HCT116 (cell line): Measurements from ENCODE around the gene RHOBTB1. TPM values are rescaled to one million over a fixed set of nuclear protein-coding genes. Genes with fewer than 3 reads are reported as not detected.

ENCODE experiments used
- ATAC-seq: fragments of 200-7000 bp; cut with Tn5 transposase; 2 replicates; pipeline ENCODE4 v1.9.1; 2020; ENCODE audit warnings: mild to moderate bottlenecking, moderate library complexity
- BruUV-seq: library from RNA; stranded (reverse); fragments of 400-500 nt; replicated peaks from 2 replicates; lab custom pipeline; 2021; lab: Mats Ljungman, UMichigan
- CTCF ChIA-PET: fragments of 300-600 bp; sonication (Branson Sonifier 250); formaldehyde crosslinking; loops from one replicate; lab custom pipeline; 2021; ENCODE audit warnings: antibody characterized with exemption; lab: Charles Lee
- POLR2A ChIA-PET: fragments of 300-600, 350-600 bp; sonication (Branson Sonifier 250); formaldehyde crosslinking; loops from one replicate; lab custom pipeline; 2021; ENCODE audit warnings: antibody characterized with exemption; lab: Charles Lee
- RAD21 ChIA-PET, 2 experiments: fragments of 300-600 bp; sonication (Branson Sonifier 250); formaldehyde crosslinking; loops; one replicate each; lab custom pipeline; 2023; ENCODE audit warnings: low total read pairs in 2 of 2; ENCODE audit not compliant: uncharacterized antibody in 2 of 2, unreplicated experiment in 2 of 2, low non-redundant PET in 1 of 2; lab: Charles Lee
- DNase-seq: peaks from one replicate; pipeline ENCODE4 v3.0.0-alpha.2; 2010; ENCODE audit warnings: low read depth, low spot score
- H2AFZ ChIP-seq: fragments of 200-600 bp; shearing (Covaris generic), sonication (generic); 2 replicates; pipeline ENCODE4 v1.6.1; 2017; ENCODE audit warnings: low read depth, mixed run types, mixed read lengths, antibody characterized with exemption, low read length; ENCODE audit not compliant: poor library complexity, severe bottlenecking
- H3K27ac ChIP-seq: 2 replicates; pipeline ENCODE4 v1.5.1; 2012; ENCODE audit warnings: low read depth, low read length
- H3K27me3 ChIP-seq: fragments of 200-600 bp; sonication (generic); 2 replicates; pipeline ENCODE4 v1.6.1; 2016; ENCODE audit warnings: mixed run types, low read length, mixed read lengths; ENCODE audit not compliant: insufficient read depth
- H3K36me3 ChIP-seq, 2 experiments: fragments of 200-500 bp in 1 of 2; fragments of 200-600 bp in 1 of 2; sonication (Bioruptor generic) in 1 of 2; sonication (generic) in 1 of 2; 2 replicates each; pipeline versions ENCODE4 v1.5.1 to v1.6.1; 2014 to 2016; ENCODE audit warnings: low read length in 2 of 2, inconsistent platforms in 1 of 2, mixed read lengths in 1 of 2, mixed run types in 1 of 2; ENCODE audit not compliant: insufficient read depth in 2 of 2, control insufficient read depth in 1 of 2
- H3K4me1 ChIP-seq, 2 experiments: fragments of 200-600 bp in 1 of 2; sonication (generic) in 1 of 2; 2 replicates each; pipeline versions ENCODE4 v1.5.1 to v1.6.1; 2012 to 2017; ENCODE audit warnings: low read length in 2 of 2, inconsistent platforms in 1 of 2, mild to moderate bottlenecking in 1 of 2, mixed read lengths in 1 of 2, mixed run types in 1 of 2, moderate library complexity in 1 of 2; ENCODE audit not compliant: insufficient read depth in 2 of 2, control insufficient read depth in 1 of 2
- H3K4me2 ChIP-seq: fragments of 200-600 bp; sonication (generic); 2 replicates; pipeline ENCODE4 v1.6.1; 2017; ENCODE audit warnings: mixed run types, low read length, mixed read lengths
- H3K4me3 ChIP-seq, 2 experiments: fragments of 200-600 bp in 1 of 2; sonication (generic) in 1 of 2; replicated peaks in 1 of 2; 2 replicates each; pipeline ENCODE4 v1.5.1; 2011 to 2016; ENCODE audit warnings: low read length in 2 of 2, control low read depth in 1 of 2, low read depth in 1 of 2, mild to moderate bottlenecking in 1 of 2, mixed read lengths in 1 of 2, mixed run types in 1 of 2
- H3K79me2 ChIP-seq: fragments of 200-600 bp; sonication (generic); 2 replicates; pipeline ENCODE4 v1.6.1; 2017; ENCODE audit warnings: mild to moderate bottlenecking, mixed run types, low read length, moderate library complexity, mixed read lengths; ENCODE audit not compliant: insufficient read depth
- H3K9ac ChIP-seq: fragments of 200-600 bp; sonication (generic); 2 replicates; pipeline ENCODE4 v1.6.1; 2016; ENCODE audit warnings: low read length, mixed read lengths
- H3K9me2 ChIP-seq: fragments of 200-600 bp; sonication (generic), shearing (Covaris generic); 2 replicates; pipeline ENCODE4 v1.6.1; 2017; ENCODE audit warnings: mixed run types, mild to moderate bottlenecking, moderate library complexity; ENCODE audit not compliant: insufficient read depth
- H3K9me3 ChIP-seq, 2 experiments: fragments of 200-500 bp in 1 of 2; fragments of 200-600 bp in 1 of 2; sonication (Bioruptor generic) in 1 of 2; sonication (generic) in 1 of 2; 2 replicates each; pipeline ENCODE4 v1.6.1; 2014 to 2017; ENCODE audit warnings: low read length in 2 of 2, mixed read lengths in 2 of 2, inconsistent platforms in 1 of 2, low read depth in 1 of 2, mild to moderate bottlenecking in 1 of 2, mixed run types in 1 of 2, moderate library complexity in 1 of 2; ENCODE audit not compliant: control insufficient read depth in 1 of 2, insufficient read depth in 1 of 2
- H4K20me1 ChIP-seq: fragments of 200-600 bp; sonication (generic), shearing (Covaris generic); 2 replicates; pipeline ENCODE4 v1.6.1; 2017; ENCODE audit warnings: mixed run types, mild to moderate bottlenecking, moderate library complexity; ENCODE audit not compliant: insufficient read depth
- CBX3 ChIP-seq: IDR thresholded peaks from 2 replicates; pipeline ENCODE4 v1.6.1; 2012; ENCODE audit warnings: low read depth
- CEBPB ChIP-seq: IDR thresholded peaks from 2 replicates; pipeline ENCODE4 v1.6.1; 2012; ENCODE audit warnings: low read depth
- ELF1 ChIP-seq: IDR thresholded peaks from 2 replicates; pipeline ENCODE4 v1.6.1; 2012; ENCODE audit warnings: low read depth, borderline replicate concordance
- SIN3A ChIP-seq: IDR thresholded peaks from 2 replicates; pipeline ENCODE4 v1.6.1; 2012; ENCODE audit warnings: low read depth
- YY1 ChIP-seq: IDR thresholded peaks from 2 replicates; pipeline ENCODE4 v1.6.1; 2011; ENCODE audit warnings: low read length, low read depth, moderate library complexity, mild to moderate bottlenecking; ENCODE audit not compliant: insufficient replicate concordance; ENCODE audit errors: extremely low read depth
- intact Hi-C: fragments of 100-400 bp; cut with micrococcal nuclease; formaldehyde crosslinking; loops from 2 replicates; pipeline ENCODE4 v1.10.0; 2022
- total RNA-seq: library from RNA; stranded (reverse); gene quantifications from one replicate; pipeline ENCODE4 v1.2.1, GENCODE V29; 2021; ENCODE audit not compliant: unreplicated experiment

Gene RHOBTB1
- total RNA-seq, 1 experiment from 2014 or later = 1.6 TPM

DNA sequence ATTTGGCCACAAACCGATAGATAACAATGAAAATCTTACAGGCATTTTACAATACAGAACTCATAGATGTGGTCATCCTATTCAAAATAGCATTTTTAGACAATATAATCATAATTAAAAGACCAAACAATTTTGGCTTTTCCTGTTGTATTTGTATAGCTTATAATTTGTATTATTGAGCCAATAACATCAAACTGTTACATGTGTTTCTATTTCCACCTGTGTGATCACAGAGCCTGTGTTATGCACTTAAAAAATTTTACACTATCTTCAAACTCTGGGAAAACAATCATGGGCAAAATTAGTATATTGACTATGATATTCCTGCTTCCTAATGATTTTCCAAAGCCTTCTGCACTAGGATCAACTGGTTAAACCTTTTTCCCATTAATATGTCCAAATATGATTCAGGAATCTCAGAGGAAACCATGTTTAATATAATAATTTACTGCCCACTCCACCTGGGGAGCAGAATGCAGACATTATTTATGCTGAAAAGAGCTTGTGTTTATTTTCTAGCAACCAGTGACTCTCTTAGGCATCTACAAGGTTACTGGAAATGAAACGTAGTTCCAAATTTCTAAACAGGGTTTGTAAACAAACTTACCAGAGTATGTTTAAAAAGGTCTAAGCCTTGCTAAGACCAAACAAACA is 1.7 kb downstream of the RHOBTB1 start:
- ChIA-PET POLR2A (no interaction called here), CTCF (no interaction called here), RAD21 (no interaction called here)
- no peak overlapping the region for H2AFZ ChIP-seq
- ATAC-seq = no peak
- H3K9me3 ChIP-seq = no peaks in the 10 kb centered on the region
- TF ChIP-seq CBX3 = no peak
- H3K27me3 ChIP-seq = no peaks in the 10 kb centered on the region
- H3K79me2 ChIP-seq = no peaks in the 10 kb centered on the region
- DNase-seq = no peak
- H4K20me1 ChIP-seq = no peaks in the 10 kb centered on the region
- intact Hi-C loops = no loop called here
- H3K4me1 ChIP-seq = peaks cover 3 to 19% of the 10 kb centered on the region in 2 experiments; a peak in 2 of 4 replicates
- H3K9ac ChIP-seq = no peak overlapping the region
- BruUV-seq = no TSS peak
- H3K27ac ChIP-seq = no peak overlapping the region
- H3K36me3 ChIP-seq = no peaks in the 10 kb centered on the region
- peak overlapping the region; percentile 96 for H3K4me2 ChIP-seq
- no peak overlapping the region for H3K4me3 ChIP-seq
- no peaks in the 10 kb centered on the region for H3K9me2 ChIP-seq

- CTCF ChIA-PET = no interaction called here
- Histone ChIP-seq H3K9ac (no peak overlapping the region), H3K36me3 (no peaks in the 10 kb centered on the region), H3K4me1 (peaks cover 3 to 19% of the 10 kb centered on the region in 2 experiments; a peak in 2 of 4 replicates), H3K4me3 (no peak overlapping the region), H3K9me3 (no peaks in the 10 kb centered on the region), H2AFZ (no peak overlapping the region), H3K79me2 (no peaks in the 10 kb centered on the region), H3K9me2 (no peaks in the 10 kb centered on the region), H3K27ac (no peak overlapping the region), H3K4me2 (no peak overlapping the region), H3K27me3 (no peaks in the 10 kb centered on the region), H4K20me1 (no peaks in the 10 kb centered on the region)
- POLR2A ChIA-PET = no interaction called here
- DNase-seq (no peak), ATAC-seq (no peak)
- BruUV-seq = no TSS peak
- TF ChIP-seq YY1 (no peak), SIN3A (no peak), CEBPB (no peak), ELF1 (no peak)
- intact Hi-C loops = no loop called here
- RAD21 ChIA-PET = no interaction called here
Measured at GRCh38 chr10:60940446-60940845, 3.5 kb downstream of the RHOBTB1 start.
